GM18873 (cell line): ENCODE data around the gene AHCTF1.

Experiments used
- ATAC-seq: cut with Tn5 transposase; IDR thresholded peaks from one replicate; pipeline ENCODE4 v1.9.1; 2021; ENCODE audit warnings: mild to moderate bottlenecking, moderate library complexity, moderate number of reproducible peaks; ENCODE audit not compliant: unreplicated experiment, low FRiP score

The AHCTF1 gene, protein sequence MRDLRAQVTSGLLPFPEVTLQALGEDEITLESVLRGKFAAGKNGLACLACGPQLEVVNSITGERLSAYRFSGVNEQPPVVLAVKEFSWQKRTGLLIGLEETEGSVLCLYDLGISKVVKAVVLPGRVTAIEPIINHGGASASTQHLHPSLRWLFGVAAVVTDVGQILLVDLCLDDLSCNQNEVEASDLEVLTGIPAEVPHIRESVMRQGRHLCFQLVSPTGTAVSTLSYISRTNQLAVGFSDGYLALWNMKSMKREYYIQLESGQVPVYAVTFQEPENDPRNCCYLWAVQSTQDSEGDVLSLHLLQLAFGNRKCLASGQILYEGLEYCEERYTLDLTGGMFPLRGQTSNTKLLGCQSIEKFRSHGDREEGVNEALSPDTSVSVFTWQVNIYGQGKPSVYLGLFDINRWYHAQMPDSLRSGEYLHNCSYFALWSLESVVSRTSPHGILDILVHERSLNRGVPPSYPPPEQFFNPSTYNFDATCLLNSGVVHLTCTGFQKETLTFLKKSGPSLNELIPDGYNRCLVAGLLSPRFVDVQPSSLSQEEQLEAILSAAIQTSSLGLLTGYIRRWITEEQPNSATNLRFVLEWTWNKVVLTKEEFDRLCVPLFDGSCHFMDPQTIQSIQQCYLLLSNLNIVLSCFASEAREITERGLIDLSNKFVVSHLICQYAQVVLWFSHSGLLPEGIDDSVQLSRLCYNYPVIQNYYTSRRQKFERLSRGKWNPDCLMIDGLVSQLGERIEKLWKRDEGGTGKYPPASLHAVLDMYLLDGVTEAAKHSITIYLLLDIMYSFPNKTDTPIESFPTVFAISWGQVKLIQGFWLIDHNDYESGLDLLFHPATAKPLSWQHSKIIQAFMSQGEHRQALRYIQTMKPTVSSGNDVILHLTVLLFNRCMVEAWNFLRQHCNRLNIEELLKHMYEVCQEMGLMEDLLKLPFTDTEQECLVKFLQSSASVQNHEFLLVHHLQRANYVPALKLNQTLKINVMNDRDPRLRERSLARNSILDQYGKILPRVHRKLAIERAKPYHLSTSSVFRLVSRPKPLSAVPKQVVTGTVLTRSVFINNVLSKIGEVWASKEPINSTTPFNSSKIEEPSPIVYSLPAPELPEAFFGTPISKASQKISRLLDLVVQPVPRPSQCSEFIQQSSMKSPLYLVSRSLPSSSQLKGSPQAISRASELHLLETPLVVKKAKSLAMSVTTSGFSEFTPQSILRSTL (N-terminal part only)

GRCh38 chr1:246931549-246932365, at the start of gene AHCTF1:
TSS of gene AHCTF1 (minus strand) at chr1:246931948. CDS start at chr1:246918370, 13,578 bp downstream.
- peak; percentile 84 for ATAC-seq

DNA sequence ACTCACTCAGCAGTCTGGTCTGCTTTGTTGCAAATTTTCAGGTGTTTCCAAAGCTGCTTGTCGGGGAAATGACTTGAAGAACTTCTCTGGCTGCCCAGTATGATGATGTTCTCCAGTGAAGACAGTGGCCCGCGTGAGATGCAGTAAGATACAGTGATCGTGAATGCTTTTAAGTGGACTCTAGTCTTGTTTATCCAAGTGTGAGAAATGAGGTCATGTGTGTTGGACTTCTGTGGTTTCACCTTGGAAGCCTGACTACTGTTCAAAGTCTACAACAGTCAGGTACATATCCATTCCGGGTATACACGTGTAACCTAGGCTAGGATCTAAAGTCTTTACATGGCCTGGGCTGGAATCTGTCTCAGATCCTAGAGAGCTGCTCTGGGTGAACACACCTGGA, 47.0 kb upstream of the AHCTF1 start:
- no peak for ATAC-seq

GRCh38 chr1:246978281-246978680, 46.5 kb upstream of the AHCTF1 start:
- ATAC-seq, result no peak

- no peak for ATAC-seq
These were observed 40.2 kb upstream of the AHCTF1 start for GRCh38 chr1:246971969-246972368.

DNA sequence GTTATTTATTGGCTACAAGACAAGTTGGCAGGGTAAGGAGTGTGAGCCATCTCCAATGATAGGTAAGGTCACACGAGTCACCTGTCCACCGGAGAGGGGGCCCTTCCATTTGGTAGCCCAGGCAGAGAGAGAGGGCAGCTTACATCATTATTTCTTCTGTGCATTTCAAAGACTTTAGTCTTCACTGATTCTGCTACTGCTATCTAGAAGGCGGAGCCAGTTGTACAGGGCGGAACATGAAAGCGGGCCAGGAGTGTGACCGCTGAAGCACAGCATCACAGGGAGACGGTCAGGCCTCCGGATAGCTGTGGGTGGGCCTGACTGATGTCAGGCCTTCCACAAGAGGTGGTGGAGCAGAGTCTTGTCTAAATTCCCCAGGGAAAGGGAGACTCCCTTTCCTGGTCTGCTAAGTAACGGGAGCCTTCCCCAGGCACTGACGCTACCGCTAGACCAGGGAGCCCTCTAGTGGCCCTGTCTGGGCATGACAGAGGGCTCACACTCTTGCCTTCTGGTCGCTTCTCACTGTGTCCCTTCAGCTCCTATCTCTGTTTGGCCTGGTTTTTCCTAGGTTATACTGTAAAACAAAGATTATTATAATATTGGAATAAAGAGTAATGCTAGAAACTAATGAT, 39.5 kb upstream of the AHCTF1 start:
- ATAC-seq, result no peak

DNA sequence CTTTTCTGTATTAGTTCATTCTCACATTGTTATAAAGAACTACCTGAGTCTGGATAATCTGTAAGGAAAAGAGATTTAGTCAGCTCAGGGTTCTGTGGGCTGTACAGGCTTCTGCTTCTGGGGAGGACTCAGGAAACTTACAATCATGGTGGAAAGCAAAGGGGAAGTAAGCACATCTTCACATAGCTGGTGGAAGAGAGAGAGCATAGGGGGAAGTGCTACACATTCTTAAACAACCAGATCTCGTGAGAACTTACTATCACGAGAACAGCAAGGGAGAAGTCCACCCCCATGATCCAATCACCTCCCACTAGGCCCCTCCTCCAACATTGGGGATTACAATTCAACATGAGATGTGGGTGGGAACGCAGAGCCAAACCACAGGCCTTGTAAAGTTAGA, 37.9 kb upstream of the AHCTF1 start:
- ATAC-seq, result no peak

DNA sequence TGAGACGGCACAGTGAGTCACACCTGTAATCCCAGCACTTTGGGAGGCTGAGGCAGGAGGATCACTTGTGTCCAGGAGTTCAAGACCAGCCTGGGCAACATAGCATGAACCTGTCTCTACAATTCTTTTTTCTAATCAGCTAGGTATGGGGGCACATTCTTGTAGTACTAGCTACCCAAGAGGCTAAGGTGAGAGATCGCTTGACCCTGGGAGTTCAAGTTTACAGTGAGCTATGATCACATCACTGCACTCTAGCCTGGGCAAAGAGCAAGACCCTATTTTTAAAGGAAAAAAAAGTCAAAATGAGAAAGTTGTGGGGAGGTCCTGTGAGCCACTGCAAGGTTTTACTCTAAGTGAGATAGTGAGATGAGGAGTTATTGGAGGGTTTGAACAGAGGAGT, 34.8 kb upstream of the AHCTF1 start:
- ATAC-seq, result no peak

DNA sequence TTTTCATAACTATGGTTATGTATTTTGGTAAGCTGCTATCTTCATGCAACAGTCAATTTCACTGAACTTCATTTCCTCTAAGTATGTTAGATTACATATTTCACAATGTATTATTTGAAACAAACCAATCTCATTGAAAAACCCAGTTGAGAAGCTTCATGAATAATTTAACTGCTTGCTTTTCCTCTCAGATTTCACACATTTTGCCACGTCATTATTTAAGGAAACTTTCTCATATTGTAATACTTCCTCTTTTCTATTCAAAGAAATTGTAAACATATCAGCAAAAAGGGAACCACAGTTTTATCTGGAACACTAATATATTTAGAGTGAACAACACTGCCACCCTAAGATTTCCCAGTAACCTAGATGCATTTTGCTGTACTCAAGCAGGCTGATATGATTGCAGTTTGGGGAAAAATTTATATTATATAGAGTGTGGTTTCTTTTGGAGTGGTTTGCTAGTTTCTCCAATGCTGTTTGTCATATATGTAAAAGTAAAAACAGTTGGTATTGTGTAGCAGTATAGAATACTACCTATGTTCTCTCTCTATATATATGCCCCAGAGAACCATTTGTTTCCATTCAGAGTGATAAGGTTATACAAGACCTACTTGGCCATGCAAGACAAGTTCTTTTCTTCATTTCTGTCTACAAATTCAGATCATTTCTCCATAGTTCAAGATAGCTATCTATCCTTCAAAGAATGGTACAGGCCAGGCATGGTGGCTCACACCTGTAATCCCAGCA, 28.4 kb upstream of the AHCTF1 start:
- no peak for ATAC-seq

GRCh38 chr1:246954126-246954525, 22.4 kb upstream of the AHCTF1 start:
- ATAC-seq, result no peak

DNA sequence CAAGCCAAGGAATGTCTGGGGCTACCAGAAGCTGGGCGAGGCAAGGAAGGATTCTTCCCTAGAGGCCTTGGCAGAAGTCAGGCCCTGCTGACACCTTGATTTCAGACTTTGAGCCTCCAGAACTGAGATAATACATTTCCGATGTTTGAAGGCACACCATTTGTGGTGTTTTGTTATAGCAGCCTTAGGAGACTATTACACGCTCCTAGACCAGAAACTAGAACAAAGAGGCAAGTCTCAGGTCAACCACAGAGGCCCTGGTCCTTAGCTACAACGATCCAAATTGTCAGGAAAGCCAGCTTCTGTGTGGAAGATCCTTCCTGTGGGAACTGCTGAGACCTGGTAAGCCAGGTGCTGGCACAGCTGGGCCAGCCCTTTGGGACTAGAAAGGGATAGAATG, 19.7 kb upstream of the AHCTF1 start:
- no peak for ATAC-seq

GRCh38 chr1:246949956-246950355, 18.2 kb upstream of the AHCTF1 start:
- no peak for ATAC-seq

DNA sequence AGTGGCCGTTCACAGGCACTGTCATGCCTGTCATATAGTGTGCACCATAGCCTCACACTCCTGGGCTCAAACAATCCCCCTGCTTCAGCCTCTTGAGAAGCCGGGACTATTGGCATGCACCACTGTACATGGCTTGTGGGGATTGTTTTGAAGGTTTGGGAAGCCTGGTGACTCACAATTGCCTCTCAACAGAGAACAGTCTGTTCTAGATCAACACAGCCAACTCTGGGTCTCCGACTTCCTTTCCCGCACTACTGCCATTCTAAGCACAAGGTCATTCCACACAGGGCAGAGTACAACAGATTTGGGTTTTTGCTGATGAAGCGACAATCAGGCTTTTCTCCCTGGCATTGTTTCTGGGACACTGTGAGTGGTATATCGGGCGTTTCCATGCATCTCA, 15.5 kb upstream of the AHCTF1 start:
- no peak for ATAC-seq

GRCh38 chr1:246946366-246946765, 14.6 kb upstream of the AHCTF1 start:
- no peak for ATAC-seq

- no peak for ATAC-seq
These were observed 3.0 kb upstream of the AHCTF1 start for GRCh38 chr1:246934765-246935164.

DNA sequence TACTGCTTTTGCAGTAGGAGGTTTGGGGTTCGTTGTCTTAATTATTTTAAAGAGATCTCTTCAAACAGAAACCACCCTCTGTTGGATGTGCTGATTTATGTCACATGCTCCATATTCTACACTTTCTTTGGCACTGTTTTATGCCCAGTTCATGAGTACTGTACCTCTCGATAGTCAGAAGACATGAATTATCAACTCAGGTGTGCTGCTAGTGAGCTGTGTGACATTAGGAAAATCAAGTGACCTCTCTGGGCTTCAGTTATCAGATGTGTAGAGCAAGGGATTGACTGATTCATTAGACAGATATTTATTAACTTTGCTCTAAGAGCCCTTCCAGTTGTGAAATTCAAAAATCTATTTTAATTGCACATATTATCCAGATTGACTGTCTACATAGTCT, 2.1 kb upstream of the AHCTF1 start:
- no peak for ATAC-seq

- ATAC-seq, result no peak
These were observed 585 bp upstream of the AHCTF1 start for GRCh38 chr1:246932366-246932700.

DNA sequence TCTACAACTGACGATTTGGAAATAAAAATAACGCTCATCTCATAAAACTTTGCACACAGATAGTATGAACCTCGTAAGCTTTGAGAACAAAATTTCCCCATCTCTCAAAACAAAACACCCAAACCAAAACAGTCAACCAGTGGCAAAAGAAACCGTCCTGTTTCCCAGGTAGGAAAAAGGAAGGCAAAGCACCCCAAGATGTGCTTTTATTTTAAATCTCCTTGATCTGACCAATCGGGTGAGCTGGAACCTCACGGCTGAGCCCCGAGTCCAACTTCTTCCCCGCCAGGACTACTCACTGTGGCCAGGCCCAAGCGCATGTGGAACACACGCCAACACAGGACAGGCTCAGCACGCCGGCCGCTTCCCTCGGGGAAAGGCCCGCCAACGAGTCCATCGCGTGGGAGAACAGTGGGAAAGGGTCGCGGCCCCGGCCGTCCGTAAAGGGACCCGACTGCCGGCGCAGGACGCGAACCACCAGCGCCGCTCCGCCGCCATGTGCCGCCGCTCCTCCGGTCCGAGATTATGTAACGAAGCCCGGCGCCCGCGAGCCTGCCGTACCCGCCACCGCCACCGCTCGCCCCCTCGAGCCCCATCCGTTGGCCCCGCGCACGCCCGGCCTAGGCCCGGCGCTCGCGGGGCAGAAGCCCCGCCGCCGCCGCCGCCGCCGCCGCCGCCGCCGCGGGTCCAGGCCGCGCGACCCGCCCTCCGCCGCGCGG, 759 bp downstream of the AHCTF1 start:
- ATAC-seq, result peak; percentile 21

- ATAC-seq, result no peak
These were observed 5.6 kb downstream of the AHCTF1 start for GRCh38 chr1:246925997-246926626.
